NCI-H2171 treated with DMSO at 0.1 percent for 48 hours (cell line): ENCODE measurements around the gene MAP2K3.
"Not testable (repeated sequence)": the region's sequence is repeated elsewhere in the genome, so short reads cannot be mapped to it uniquely, and the experiment has no call there.

Source experiments
- DNase-seq: peaks from one replicate; lab custom pipeline; 2025; lab: John Stamatoyannopoulos, UW

The MAP2K3 gene

DNA sequence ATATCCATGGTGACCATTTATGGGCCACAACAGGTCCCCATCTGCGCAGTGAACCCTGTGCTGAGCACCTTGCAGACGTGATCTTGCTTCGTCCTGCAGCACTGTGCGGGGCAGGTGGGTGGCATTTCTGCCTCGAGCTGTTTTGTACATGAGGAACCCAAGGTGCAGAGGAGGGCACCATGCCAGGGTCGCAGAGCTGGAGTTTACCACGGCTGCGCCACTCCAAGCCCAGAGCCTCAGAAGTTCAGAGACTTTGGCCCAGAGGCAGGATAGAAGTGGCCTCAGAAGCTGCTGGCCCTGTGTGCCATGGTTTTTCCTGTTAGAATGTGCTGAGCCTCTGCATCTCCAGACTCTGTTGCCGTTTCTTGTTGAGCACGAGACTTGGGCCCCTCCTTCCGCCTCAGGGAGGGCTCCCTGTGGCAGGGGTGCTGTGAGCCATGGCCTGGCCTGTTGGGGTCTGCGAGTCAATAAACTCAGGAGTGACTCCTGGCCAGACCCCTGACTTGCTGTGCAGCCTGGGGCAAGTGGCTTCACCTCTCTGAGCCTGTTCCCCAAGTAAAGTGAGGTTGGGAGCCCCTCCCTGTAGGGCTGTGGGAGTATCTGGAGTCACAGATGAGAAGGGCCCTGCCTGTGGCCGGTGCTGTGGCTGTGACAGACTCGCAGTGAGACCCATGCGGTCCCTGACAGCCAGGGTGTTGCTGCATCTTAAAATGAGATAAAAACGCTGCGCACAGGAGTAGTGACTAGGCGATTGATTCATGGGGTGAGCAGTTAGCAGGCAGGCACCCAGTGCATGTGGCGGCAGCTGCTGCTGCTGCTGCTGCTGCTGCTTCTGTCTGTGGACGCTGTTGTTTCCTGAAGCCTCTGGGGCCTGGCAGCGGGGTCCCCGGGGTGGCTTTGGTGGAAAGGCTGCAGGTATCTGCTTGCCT is 11.8 kb downstream of the MAP2K3 start:
- peak; percentile 58 for DNase-seq

GRCh38 chr17:21297026-21297520 is 12.6 kb downstream of the MAP2K3 start:
- DNase-seq: no peak

- no peak for DNase-seq
Measured at GRCh38 chr17:21297597-21297996, 13.1 kb downstream of the MAP2K3 start.

- DNase-seq: no peak
Measured at GRCh38 chr17:21298056-21298982, 13.8 kb downstream of the MAP2K3 start.

DNA sequence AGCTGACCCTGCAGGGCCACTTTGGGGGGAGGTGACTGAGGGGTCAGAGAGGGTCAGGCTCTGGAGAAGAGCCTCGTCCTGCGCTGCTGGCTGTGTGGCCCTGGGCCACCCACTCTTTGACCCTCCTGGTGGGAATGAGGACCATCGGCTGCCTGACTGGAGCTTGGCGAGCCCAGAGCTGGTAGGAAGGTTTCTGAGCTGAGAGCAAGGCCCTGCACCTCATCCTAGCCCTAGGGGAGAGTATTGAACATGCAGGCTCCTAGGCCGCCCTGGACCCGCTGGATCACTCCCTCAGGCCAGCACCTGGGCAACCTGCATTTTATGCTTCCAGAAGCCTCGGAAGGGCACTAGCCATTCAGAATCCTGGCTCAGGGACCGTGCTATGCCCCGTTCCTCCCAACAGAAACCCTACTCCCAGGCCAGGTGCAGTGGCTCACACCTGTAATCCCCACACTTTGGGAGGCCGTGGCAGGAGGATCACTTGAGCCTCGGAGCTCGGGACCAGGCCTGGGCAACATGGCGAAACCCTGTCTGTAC is 14.5 kb downstream of the MAP2K3 start:
- no peak for DNase-seq

DNA sequence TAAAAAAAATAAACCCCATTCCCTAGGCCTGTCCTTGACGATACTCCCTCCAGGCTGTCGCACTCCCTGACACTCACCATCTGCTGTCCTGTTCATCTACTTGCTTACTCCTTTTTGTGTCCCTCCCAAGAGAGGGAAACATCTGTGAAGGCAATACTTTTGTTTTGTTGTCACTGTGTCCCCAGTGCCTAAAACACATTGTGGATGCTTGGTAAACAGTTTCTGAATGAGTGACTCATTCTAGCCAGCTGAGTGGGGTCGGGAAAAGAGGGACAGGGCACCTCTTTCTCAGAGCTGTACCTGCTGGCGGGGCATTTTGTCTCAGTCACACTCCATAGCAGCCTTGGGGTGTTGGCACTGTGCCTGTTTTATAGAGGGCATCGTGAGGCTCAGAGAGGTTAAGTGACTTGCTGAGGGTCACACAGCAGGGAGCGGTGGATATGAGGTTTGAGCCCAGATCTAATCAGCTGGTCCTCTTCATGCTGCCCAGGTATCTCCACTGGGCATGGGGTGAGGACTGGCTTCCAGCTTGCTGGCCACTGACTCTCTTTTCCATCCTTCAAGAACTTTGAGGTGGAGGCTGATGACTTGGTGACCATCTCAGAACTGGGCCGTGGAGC is 15.6 kb downstream of the MAP2K3 start:
- peak; percentile 92 for DNase-seq

GRCh38 chr17:21300601-21301571 is 16.4 kb downstream of the MAP2K3 start:
- DNase-seq: no peak

DNA sequence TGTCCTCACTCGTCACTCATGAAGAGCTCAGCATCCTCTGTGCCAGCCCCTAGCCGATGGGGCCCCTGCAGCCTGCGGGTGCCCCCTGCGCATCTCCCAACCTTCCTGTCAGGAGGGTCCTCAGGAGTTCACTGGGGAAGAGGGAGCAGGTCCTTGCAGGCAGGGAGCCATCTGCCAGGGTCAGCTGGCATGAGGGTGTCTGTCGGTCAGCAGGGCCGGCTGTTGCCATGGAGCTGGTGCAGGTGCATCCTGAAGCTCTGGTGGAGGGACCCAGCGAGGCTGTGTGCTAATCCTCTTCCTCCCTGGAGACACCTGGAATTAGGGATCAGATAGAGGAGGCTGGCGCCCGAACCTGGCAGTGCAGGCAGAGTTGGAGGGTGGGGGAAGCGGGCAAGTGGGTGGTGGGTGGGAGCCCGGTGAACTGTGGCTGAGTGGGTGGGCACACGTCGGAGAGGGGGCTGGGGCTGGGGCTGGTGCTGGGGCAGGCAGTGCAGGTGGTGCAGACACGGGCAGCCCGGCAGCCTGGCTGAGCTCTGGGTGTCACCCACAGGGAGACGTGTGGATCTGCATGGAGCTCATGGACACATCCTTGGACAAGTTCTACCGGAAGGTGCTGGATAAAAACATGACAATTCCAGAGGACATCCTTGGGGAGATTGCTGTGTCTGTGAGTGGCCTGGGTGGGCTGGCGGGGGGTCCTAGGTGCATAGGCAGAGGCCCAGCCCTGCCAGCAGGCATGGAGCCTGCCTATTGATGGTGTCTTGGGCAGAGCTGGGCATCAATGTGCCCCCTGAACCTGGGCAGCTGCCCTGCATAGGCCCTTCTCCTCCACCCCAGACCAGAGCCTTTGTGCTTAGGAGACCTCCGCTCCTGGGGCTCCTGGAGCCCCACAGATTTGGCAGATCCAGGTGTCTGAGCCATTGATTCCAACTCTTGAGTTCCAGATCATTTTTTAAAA is 17.4 kb downstream of the MAP2K3 start:
- DNase-seq: no peak

DNA sequence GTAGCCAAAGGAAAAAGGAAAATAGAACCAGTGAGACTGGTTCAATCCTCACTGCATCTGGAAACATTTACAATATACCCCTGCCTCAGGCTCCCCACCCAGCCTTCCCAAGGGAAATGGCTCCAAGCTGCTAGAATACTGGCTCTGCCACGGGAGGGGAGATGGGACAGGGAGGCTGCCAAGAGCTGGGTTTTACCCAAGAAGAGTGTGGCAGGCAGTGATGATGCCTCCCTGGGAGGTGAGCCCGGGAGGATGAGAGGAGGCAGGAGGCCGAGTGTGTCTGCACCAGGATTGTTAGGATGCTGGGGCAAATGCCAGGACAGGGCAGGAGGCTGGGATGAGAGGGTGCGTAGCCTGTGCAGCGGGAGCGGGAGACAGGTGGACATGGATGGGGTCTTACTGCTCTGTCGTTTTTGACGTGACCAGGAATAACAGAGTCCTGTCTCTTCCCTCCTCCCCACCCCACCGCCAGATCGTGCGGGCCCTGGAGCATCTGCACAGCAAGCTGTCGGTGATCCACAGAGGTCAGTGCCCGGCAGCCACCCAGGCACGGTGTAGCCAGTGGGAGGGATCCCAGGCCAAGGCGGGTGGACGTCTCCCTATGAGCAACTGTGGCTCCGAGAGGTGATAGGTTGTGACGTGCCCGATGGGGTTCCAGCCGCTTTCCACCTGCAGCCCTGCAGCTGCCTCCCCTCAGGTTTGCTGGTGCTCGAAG is 18.4 kb downstream of the MAP2K3 start:
- DNase-seq: no peak

- DNase-seq: no peak
Measured at GRCh38 chr17:21303441-21304065, 19.0 kb downstream of the MAP2K3 start.

DNA sequence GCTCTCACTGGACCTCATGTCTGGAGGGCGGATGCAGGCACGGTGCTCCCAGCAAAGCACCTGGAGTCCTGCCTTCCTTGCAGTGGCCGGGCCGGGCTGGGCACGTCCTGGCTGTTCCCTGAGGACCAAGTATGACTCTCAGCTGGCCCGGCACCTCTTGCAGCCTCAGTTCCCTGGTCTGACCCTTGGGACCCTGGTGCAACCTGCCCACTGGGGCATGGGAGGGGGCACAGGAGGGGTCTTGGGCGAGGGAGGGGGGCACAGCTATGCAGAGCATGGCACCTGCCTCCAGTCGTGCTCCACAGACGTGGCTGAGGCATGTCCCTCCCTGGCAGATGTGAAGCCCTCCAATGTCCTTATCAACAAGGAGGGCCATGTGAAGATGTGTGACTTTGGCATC is 19.6 kb downstream of the MAP2K3 start:
- DNase-seq: no peak

DNA sequence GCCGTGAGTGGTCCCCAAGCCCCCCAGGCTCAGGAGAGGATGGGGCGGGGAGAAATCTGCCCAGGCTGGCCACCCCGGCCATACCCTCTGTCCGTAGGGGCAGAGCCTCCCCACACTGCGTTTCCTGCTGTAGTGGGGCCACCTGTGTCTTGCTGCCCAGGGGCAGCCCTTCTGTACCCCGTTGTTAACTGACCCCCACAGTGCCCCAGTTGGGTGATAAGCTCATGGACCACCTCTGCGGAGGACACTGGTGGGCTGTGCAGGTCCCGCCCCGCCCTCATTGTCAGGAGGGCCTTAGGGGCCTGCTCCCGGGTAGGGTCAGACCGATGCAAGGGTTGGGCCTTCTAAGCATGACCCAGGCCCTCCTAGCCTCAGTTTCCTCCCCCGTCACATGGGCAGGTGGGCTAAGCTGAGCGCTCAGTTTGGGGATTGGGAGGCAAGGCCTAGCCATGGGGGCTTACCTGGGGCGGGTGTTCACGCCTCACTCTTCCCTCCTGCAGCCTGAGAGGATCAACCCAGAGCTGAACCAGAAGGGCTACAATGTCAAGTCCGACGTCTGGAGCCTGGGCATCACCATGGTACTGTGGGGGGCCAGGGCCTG is 20.1 kb downstream of the MAP2K3 start:
- not testable (repeated sequence) for DNase-seq

DNA sequence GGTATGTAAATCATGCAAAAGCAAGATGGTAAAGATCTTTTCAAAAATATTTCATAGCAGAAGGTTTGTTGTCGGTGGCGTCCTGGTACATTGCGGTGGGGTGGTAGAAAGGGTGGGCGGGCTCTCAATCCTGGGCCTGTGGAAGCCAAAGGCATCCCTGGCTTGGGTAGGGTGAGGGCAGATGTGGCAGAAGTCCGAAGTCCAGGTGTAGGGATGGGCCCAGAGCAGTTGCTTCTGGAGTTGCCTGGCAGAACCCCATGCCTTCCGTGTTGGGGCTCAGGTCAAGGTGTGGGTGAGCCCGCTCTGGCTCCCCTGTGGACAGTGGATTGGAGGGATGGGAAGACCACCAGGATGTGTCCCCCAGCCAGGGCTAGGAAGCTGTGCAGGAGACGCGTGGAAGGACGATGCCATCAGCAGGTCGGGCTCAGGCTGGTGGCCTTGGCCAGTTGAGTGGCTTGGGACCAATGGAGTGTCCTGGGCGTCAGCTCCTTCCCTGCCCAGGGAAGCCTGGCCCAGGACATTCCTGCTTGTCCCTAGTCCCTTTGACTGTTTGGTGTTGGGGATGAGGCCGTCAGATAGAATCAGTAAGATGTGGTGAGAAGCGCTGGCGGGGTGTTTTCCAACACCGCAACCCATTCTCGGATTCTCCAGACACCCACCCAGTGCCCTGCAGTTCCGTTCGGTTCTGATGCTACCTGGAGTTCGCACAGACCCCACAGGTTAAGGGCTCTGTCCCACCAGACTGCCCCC is 21.1 kb downstream of the MAP2K3 start:
- not testable (repeated sequence) for DNase-seq

GRCh38 chr17:21306611-21307272 is 22.2 kb downstream of the MAP2K3 start:
- not testable (repeated sequence) for DNase-seq

GRCh38 chr17:21307273-21307625 is 22.7 kb downstream of the MAP2K3 start:
- not testable (repeated sequence) for DNase-seq

- DNase-seq: not testable (repeated sequence)
Measured at GRCh38 chr17:21308931-21309381, 24.4 kb downstream of the MAP2K3 start.
